Endothelial cell (in vitro differentiated cells): Measurements from ENCODE around the gene ITGAE. TPM values are rescaled to one million over a fixed set of nuclear protein-coding genes. Genes with fewer than 3 reads are reported as not detected.

Experiments
- DNase-seq: peaks from one replicate; pipeline ENCODE4 v3.0.0; 2021; ENCODE audit warnings: low spot score
- H3K27ac Mint-ChIP-seq: one replicate; pipeline ENCODE4 v1.8.0; 2021; ENCODE audit warnings: mixed read lengths, inconsistent platforms; ENCODE audit not compliant: unreplicated experiment
- H3K27me3 Mint-ChIP-seq: one replicate; pipeline ENCODE4 v1.8.0; 2021; ENCODE audit warnings: mild to moderate bottlenecking, moderate library complexity, mixed read lengths, inconsistent platforms; ENCODE audit not compliant: unreplicated experiment
- H3K36me3 Mint-ChIP-seq: one replicate; pipeline ENCODE4 v1.8.0; 2021; ENCODE audit warnings: mild to moderate bottlenecking, low read depth, mixed read lengths, inconsistent platforms; ENCODE audit not compliant: unreplicated experiment
- H3K4me1 Mint-ChIP-seq: one replicate; pipeline ENCODE4 v1.8.0; 2021; ENCODE audit warnings: mild to moderate bottlenecking, mixed read lengths, inconsistent platforms; ENCODE audit not compliant: unreplicated experiment
- H3K4me3 Mint-ChIP-seq: one replicate; pipeline ENCODE4 v1.8.0; 2021; ENCODE audit warnings: mild to moderate bottlenecking, mixed read lengths, inconsistent platforms; ENCODE audit not compliant: unreplicated experiment
- H3K9me3 Mint-ChIP-seq: one replicate; pipeline ENCODE4 v1.8.0; 2021; ENCODE audit warnings: mixed read lengths, inconsistent platforms; ENCODE audit not compliant: unreplicated experiment
- total RNA-seq: library from RNA; stranded (reverse); fragmentation: NEBNext Ultra II Directional; extraction: Animal tissue kit (Norgen Biotek cat#: 25700); gene quantifications from one replicate; pipeline ENCODE4 v1.2.1, GENCODE V29; 2021; ENCODE audit not compliant: unreplicated experiment
- TF ChIP-seq, protein P1 (sequence below): fragments of 200-600 bp; sonication (generic); IDR thresholded peaks from one replicate; pipeline ENCODE4 v1.5.0; 2021; ENCODE audit warnings: antibody characterized with exemption; ENCODE audit not compliant: unreplicated experiment

ITGAE gene
- total RNA-seq, 1 donor from 2014 or later: 30.0 TPM

DNA sequence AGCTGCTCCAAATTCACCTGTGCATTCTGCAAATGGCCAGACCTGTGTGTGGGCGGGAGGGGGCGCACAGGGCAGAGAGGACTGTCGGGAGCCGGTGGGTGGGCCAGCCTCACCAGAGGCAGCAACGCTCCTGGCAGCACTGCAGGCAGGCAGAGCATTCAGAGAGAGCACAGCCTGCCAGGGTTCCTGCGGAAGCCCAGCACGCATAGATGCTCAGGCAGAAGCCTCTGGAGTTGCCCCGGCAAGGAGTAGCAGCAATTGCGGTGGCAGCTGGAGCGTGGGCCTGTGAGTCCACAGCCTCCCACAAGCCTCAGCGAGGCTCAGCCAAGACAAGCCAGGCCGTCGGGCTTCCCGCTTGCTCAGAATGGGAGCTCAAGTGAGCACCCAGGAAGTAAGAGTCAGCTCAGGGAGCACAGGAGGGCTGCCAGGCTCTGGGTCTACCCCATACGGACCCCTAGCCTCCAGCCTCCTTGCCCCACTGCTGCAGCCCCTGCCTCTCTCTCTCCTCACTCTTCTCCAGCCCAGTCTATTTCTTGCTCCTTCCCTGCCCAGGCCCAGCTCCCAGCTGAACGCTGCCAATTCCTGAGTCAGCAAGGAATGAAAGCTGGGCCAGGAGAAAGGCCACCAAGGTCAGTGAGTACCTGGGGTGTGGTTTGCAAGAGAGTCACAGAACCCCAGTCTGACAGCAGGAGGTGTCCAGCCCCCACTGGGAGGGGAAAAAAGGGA lies 122.7 kb downstream of the ITGAE start:
- Mint-ChIP-seq H3K27ac (no peak overlapping the region), H3K4me1 (no peaks in the 10 kb centered on the region), H3K4me3 (no peak overlapping the region), H3K36me3 (no peaks in the 10 kb centered on the region), H3K9me3 (no peaks in the 10 kb centered on the region), H3K27me3 (peaks cover 3% of the 10 kb centered on the region)
- TF ChIP-seq, protein P1, sequence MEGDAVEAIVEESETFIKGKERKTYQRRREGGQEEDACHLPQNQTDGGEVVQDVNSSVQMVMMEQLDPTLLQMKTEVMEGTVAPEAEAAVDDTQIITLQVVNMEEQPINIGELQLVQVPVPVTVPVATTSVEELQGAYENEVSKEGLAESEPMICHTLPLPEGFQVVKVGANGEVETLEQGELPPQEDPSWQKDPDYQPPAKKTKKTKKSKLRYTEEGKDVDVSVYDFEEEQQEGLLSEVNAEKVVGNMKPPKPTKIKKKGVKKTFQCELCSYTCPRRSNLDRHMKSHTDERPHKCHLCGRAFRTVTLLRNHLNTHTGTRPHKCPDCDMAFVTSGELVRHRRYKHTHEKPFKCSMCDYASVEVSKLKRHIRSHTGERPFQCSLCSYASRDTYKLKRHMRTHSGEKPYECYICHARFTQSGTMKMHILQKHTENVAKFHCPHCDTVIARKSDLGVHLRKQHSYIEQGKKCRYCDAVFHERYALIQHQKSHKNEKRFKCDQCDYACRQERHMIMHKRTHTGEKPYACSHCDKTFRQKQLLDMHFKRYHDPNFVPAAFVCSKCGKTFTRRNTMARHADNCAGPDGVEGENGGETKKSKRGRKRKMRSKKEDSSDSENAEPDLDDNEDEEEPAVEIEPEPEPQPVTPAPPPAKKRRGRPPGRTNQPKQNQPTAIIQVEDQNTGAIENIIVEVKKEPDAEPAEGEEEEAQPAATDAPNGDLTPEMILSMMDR: no peak
- DNase-seq: no peak

DNA sequence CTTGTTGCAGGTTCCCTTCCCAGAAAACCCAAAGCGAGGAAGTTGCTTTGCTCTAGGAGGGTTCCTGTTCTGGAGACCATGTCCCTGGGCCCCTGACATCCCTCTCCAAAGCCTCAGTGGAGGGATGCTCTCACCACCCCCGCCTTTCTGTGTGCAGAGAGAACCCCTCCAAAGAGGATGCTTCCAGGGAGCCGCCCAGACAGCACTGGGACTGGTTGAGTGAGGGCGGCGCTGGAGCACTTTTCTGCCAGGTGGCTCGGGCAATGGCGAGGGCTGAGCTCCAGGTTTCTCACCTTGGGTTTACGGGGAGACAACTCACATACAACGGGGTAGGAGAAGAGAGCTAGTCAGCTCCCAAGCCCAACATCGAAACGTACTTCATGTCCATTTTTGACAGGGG lies 125.1 kb downstream of the ITGAE start:
- Mint-ChIP-seq H3K27me3 (peaks cover 2% of the 10 kb centered on the region), H3K4me3 (no peak overlapping the region), H3K4me1 (no peaks in the 10 kb centered on the region), H3K9me3 (no peaks in the 10 kb centered on the region), H3K36me3 (no peaks in the 10 kb centered on the region), H3K27ac (peak overlapping the region; percentile 9)
- DNase-seq: no peak
- TF ChIP-seq, protein P1: no peak

DNA sequence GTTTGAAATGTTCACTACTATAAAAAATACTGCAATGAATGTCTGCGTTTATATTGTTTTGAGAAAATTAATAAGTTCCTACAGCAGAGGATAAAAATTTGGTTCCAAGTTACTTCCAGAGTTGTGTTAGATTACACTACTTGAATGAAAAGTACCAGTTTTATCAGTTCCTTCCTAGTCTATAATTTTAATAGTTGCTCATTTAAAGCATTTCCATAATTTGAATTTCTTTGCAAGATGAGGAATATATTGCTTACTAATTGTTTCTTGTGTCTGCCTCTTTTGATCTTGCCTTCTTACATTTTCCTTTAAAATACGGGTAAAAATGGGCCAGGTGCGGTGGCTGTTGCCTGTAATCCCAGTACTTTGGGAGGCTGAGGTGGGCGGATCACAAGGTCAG lies 128.4 kb downstream of the ITGAE start:
- Mint-ChIP-seq H3K9me3 (no peaks in the 10 kb centered on the region), H3K4me1 (peaks cover 8% of the 10 kb centered on the region), H3K36me3 (no peaks in the 10 kb centered on the region), H3K27me3 (peaks cover 2% of the 10 kb centered on the region), H3K27ac (no peak overlapping the region), H3K4me3 (no peak overlapping the region)
- TF ChIP-seq, protein P1: no peak
- DNase-seq: no peak

DNA sequence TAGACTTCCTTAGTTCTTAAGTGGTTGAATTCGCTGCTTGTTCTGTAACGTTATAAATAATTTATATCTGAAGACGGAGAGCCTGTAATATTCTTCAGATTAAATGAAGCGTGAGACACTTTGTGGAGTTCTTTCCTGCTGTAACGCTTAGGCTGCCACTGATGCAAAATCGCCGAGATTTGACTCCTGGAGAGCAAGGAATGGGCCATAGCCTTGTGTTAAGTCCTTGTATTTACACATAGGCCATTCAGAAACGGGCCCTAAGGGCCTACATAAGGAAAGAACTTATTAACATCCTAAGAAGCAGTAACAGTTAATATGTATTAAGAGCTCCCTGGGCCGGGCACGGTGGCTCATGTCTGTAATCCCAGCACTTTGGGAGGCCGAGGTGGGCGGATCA lies 131.4 kb downstream of the ITGAE start:
- peak overlapping the region; percentile 90 for H3K27ac Mint-ChIP-seq
- H3K4me3 Mint-ChIP-seq: peak overlapping the region; percentile 98

DNA sequence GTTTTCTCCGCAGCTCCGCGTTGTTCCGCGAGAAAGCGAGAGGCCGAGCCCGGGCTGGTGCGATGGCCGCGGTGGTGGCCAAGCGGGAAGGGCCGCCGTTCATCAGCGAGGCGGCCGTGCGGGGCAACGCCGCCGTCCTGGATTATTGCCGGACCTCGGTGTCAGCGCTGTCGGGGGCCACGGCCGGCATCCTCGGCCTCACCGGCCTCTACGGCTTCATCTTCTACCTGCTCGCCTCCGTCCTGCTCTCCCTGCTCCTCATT lies 132.0 kb downstream of the ITGAE start:
- Mint-ChIP-seq H3K4me3 (peak overlapping the region; percentile 98), H3K27ac (peak overlapping the region; percentile 90), H3K9me3 (no peaks in the 10 kb centered on the region), H3K4me1 (peaks cover 19% of the 10 kb centered on the region), H3K27me3 (peaks cover 18% of the 10 kb centered on the region), H3K36me3 (peaks cover 15% of the 10 kb centered on the region)
- TF ChIP-seq, protein P1: no peak
- no peak for DNase-seq

More for the DNA sequence above, 131.4 kb downstream of the ITGAE start:
- H3K4me1 Mint-ChIP-seq: peaks cover 19% of the 10 kb centered on the region
- no peaks in the 10 kb centered on the region for H3K9me3 Mint-ChIP-seq
- peaks cover 10% of the 10 kb centered on the region for H3K36me3 Mint-ChIP-seq
- DNase-seq: no peak
- H3K27me3 Mint-ChIP-seq: peaks cover 18% of the 10 kb centered on the region
- TF ChIP-seq, protein P1: no peak
